HepG2 (cell line): ENCODE data around the gene GAS6. TPM values are rescaled to one million over a fixed set of nuclear protein-coding genes. Genes with fewer than 3 reads are reported as not detected.
A peak's percentile ranks its signal among the peaks of the same experiment; 100 is the strongest.

Experiments used
- ATAC-seq: fragments of 200-7000 bp; cut with Tn5 transposase; 3 replicates; pipeline ENCODE4 v1.9.1; 2020; ENCODE audit warnings: mild to moderate bottlenecking, moderate library complexity
- BruUV-seq: library from RNA; stranded (reverse); fragments of 400-500 nt; replicated peaks from 2 replicates; lab custom pipeline; 2021; lab: Mats Ljungman, UMichigan
- CTCF ChIA-PET: fragments of 300-600 bp; formaldehyde crosslinking; extraction: SDS; loops from one replicate; lab custom pipeline; 2021; ENCODE audit warnings: low total read pairs, inconsistent platforms, low intra/inter-chr PET ratio; lab: Yijun Ruan, JAX
- POLR2A ChIA-PET: fragments of 350-600 bp; sonication (Branson Sonifier 250); formaldehyde crosslinking; loops from one replicate; lab custom pipeline; 2020; ENCODE audit warnings: antibody characterized with exemption, inconsistent platforms; lab: Yijun Ruan, JAX
- DNase-seq: peaks from one replicate; pipeline ENCODE4 v3.0.0-alpha.2; 2015; ENCODE audit warnings: low spot score
- FAIRE-seq: peaks from 3 replicates; lab custom pipeline; 2011; peaks lifted over from hg19 to GRCh38; lab: Jason Lieb, UNC
- H2AFZ ChIP-seq: one replicate; pipeline ENCODE4 v1.6.1; 2011; ENCODE audit warnings: low read length, inconsistent platforms
- H3K27ac ChIP-seq: fragments of 300-600 bp; 3 replicates; pipeline ENCODE4 v1.8.0; 2011; ENCODE audit warnings: mixed run types, mild to moderate bottlenecking, mixed read lengths, low read length, inconsistent platforms; ENCODE audit not compliant: insufficient read depth; ENCODE audit errors: extremely low read length
- H3K27me3 ChIP-seq, 2 experiments: fragments of 200-600 bp in 1 of 2; 2 replicates in 1 of 2; 3 replicates in 1 of 2; pipeline versions ENCODE4 v1.6.0 to v1.8.0; 2011; ENCODE audit warnings: low read length in 2 of 2, mild to moderate bottlenecking in 2 of 2, moderate library complexity in 2 of 2, inconsistent platforms in 1 of 2; ENCODE audit not compliant: insufficient read depth in 2 of 2, control insufficient read depth in 1 of 2
- H3K36me3 ChIP-seq, 2 experiments: fragments of 200-600 bp in 1 of 2; replicated peaks in 1 of 2; 2 replicates in 1 of 2; 3 replicates in 1 of 2; pipeline versions ENCODE4 v1.5.1 to v1.8.0; 2011; ENCODE audit warnings: low read length in 2 of 2, inconsistent platforms in 1 of 2; ENCODE audit not compliant: insufficient read depth in 2 of 2, control insufficient read depth in 1 of 2
- H3K4me1 ChIP-seq: 2 replicates; pipeline ENCODE4 v1.5.1; 2012; ENCODE audit warnings: low read length, inconsistent platforms; ENCODE audit not compliant: insufficient read depth
- H3K4me2 ChIP-seq: 2 replicates; pipeline ENCODE4 v1.6.0; 2011; ENCODE audit warnings: low read depth, low read length, inconsistent platforms
- H3K4me3 ChIP-seq, 3 experiments: fragments of 200-600 bp in 1 of 3; sonication (generic), shearing (Covaris generic) in 1 of 3; replicated peaks in 1 of 3; 2 replicates each; pipeline ENCODE4 v1.5.1; 2011 to 2016; ENCODE audit warnings: low read length in 3 of 3, inconsistent platforms in 2 of 3, low read depth in 2 of 3, mild to moderate bottlenecking in 2 of 3, control low read depth in 1 of 3, mixed read lengths in 1 of 3; ENCODE audit not compliant: insufficient read depth in 1 of 3
- H3K79me2 ChIP-seq: one replicate; pipeline ENCODE4 v1.6.1; 2011; ENCODE audit warnings: low read length, inconsistent platforms; ENCODE audit not compliant: insufficient read depth
- H3K9ac ChIP-seq: 2 replicates; pipeline ENCODE4 v1.6.0; 2011; ENCODE audit warnings: mild to moderate bottlenecking, low read depth, low read length, inconsistent platforms; ENCODE audit not compliant: insufficient read depth
- H3K9me3 ChIP-seq: 2 replicates; pipeline ENCODE4 v1.5.1; 2012; ENCODE audit warnings: mild to moderate bottlenecking, low read length
- H4K20me1 ChIP-seq: 2 replicates; pipeline ENCODE4 v1.6.0; 2011; ENCODE audit warnings: inconsistent platforms, mild to moderate bottlenecking, low read length, moderate library complexity; ENCODE audit not compliant: insufficient read depth
- GLI4 ChIP-seq: sonication (generic); formaldehyde crosslinking; IDR thresholded peaks from 2 replicates; pipeline ENCODE4 v1.5.1; 2020; ENCODE audit warnings: missing genetic modification reagents, mild to moderate bottlenecking, moderate library complexity, borderline replicate concordance
- GZF1 ChIP-seq: sonication (generic); formaldehyde crosslinking; IDR thresholded peaks from 2 replicates; pipeline ENCODE4 v1.5.1; 2020; ENCODE audit warnings: mild to moderate bottlenecking, missing genetic modification reagents
- ISX ChIP-seq: sonication (generic); formaldehyde crosslinking; conservative IDR thresholded peaks from 2 replicates; pipeline ENCODE4 v1.5.0; 2020; ENCODE audit warnings: missing genetic modification reagents
- NR0B2 ChIP-seq: sonication (generic); formaldehyde crosslinking; IDR thresholded peaks from 2 replicates; pipeline ENCODE4 v1.4.0; 2020; ENCODE audit warnings: mild to moderate bottlenecking, missing genetic modification reagents
- NR2F2 ChIP-seq: IDR thresholded peaks from 2 replicates; pipeline ENCODE4 v1.6.1; 2012; ENCODE audit warnings: low read depth, inconsistent platforms, borderline replicate concordance
- ZNF253 ChIP-seq: sonication (generic); formaldehyde crosslinking; IDR thresholded peaks from 2 replicates; pipeline ENCODE4 v1.8.0; 2022; ENCODE audit warnings: mild to moderate bottlenecking, missing genetic modification reagents, borderline replicate concordance
- ZNF256 ChIP-seq: sonication (generic); formaldehyde crosslinking; conservative IDR thresholded peaks from 2 replicates; pipeline ENCODE4 v1.4.0; 2020; ENCODE audit warnings: missing genetic modification reagents
- ZNF354B ChIP-seq: sonication (generic); formaldehyde crosslinking; IDR thresholded peaks from 2 replicates; pipeline ENCODE4 v1.8.0; 2022; ENCODE audit warnings: mild to moderate bottlenecking, missing genetic modification reagents
- ZNF543 ChIP-seq: sonication (generic); formaldehyde crosslinking; IDR thresholded peaks from 2 replicates; pipeline ENCODE4 v1.4.0; 2020; ENCODE audit warnings: mild to moderate bottlenecking, missing genetic modification reagents
- WGBS: methylation state at CpG from one replicate; pipeline ENCODE4 v1.1.6; 2017; ENCODE audit warnings: low lambda C conversion rate; 5-methylcytosine and 5-hydroxymethylcytosine counted together
- in situ Hi-C: cut with HindIII; loops from 2 replicates; pipeline ENCODE4 v1.10.0; 2017; ENCODE audit warnings: low pct_unique_long_range_greater_than_20kb; ENCODE audit not compliant: extremely low pct_ligation_motif_present
- intact Hi-C: fragments of 100-400 bp; cut with micrococcal nuclease; formaldehyde crosslinking; loops from one replicate; pipeline ENCODE4 v1.10.0; 2022; ENCODE audit not compliant: unreplicated experiment
- polyA plus RNA-seq, 8 experiments: library from polyadenylated mRNA; depleted of rRNA in 3 of 8; stranded (reverse) in 7 of 8; unstranded in 1 of 8; fragments of >200 nt; fragmentation: Illumina TruSeq in 4 of 8; extraction: Trizol in 4 of 8; gene quantifications; 2 replicates each; pipeline versions ENCODE4 v1.2.1 to v1.2.3, GENCODE V29; 2011 to 2016; ENCODE audit warnings: low read depth in 4 of 8, missing spikeins in 1 of 8, mixed read lengths in 1 of 8; ENCODE audit not compliant: insufficient read depth in 1 of 8
- total RNA-seq, 5 experiments: library from RNA; depleted of rRNA; stranded (reverse); fragments of >200 nt; fragmentation: Illumina TruSeq; extraction: Trizol; gene quantifications; 2 replicates each; pipeline ENCODE4 v1.2.3, GENCODE V29; 2016; ENCODE audit warnings: low read depth in 1 of 5

GAS6 gene
- total and polyA plus RNA-seq, 2 of the 13 experiments (the other 11 are each of a cell fraction or from before 2014, with no cell fraction given): 0.09 to 0.24 TPM

DNA sequence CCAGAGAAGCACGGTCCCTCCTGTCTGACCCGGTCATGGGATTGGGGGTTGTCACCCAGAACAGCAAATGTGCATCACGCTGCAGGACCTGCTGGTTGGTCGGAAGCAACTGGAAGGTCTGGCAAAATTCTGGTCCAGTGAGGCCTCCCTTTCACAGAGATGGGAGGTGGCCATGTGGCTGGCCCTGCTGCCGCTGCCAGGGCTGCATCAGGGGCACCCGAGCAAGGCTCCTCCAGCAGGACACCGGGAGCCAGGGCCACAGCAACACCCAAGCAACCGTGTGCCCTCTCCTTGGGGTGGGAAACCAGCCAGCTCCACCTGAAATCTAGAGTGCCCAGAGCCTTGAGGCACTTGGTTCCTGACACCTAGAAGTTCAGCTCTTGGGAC lies 11.5 kb upstream of the GAS6 start:
- no peaks in the 10 kb centered on the region for H3K36me3 ChIP-seq
- TF ChIP-seq GLI4 (CRISPR knock-in tag): no peak
- no peak for TF ChIP-seq ZNF256
- no peak for TF ChIP-seq ZNF253 (CRISPR knock-in tag)
- TF ChIP-seq ISX (CRISPR knock-in tag): no peak
- TF ChIP-seq, all 625 proteins: peak for 0
- no peak overlapping the region for H2AFZ ChIP-seq
- ChIA-PET CTCF (no interaction called here), POLR2A (no interaction called here)
- H4K20me1 ChIP-seq: no peaks in the 10 kb centered on the region
- peak; percentile 25; the same call in 1 of the 3 replicates for ATAC-seq
- no peaks in the 10 kb centered on the region for H3K9me3 ChIP-seq
- no peak for FAIRE-seq
- 33% methylated on average over 4 of the region's 8 CpGs for WGBS
- H3K79me2 ChIP-seq: no peaks in the 10 kb centered on the region
- no TSS peak for BruUV-seq
- H3K4me1 ChIP-seq: no peaks in the 10 kb centered on the region
- no peak overlapping the region for H3K9ac ChIP-seq
- H3K27me3 ChIP-seq: peaks cover 1 to 16% of the 10 kb centered on the region in 2 experiments; a peak in 4 of 5 replicates
- no peak overlapping the region for H3K4me3 ChIP-seq
- in situ Hi-C loops: no loop called here
- H3K27ac ChIP-seq: no peak overlapping the region
- intact Hi-C loops: no loop called here
- no peak overlapping the region for H3K4me2 ChIP-seq
- DNase-seq: no peak

GRCh38 chr13:113874579-113875428 lies 10.9 kb upstream of the GAS6 start:
- H2AFZ ChIP-seq: no peak overlapping the region
- ChIA-PET CTCF (no interaction called here), POLR2A (no interaction called here)
- H3K4me2 ChIP-seq: no peak overlapping the region
- BruUV-seq: no TSS peak
- H3K36me3 ChIP-seq: no peaks in the 10 kb centered on the region
- FAIRE-seq (no peak), DNase-seq (no peak), ATAC-seq (peak; percentile 33)
- no peaks in the 10 kb centered on the region for H3K9me3 ChIP-seq
- no peaks in the 10 kb centered on the region for H3K79me2 ChIP-seq
- H3K4me1 ChIP-seq: no peaks in the 10 kb centered on the region
- H3K9ac ChIP-seq: no peak overlapping the region
- intact Hi-C loops (no loop called here), in situ Hi-C loops (no loop called here)
- H4K20me1 ChIP-seq: no peaks in the 10 kb centered on the region
- peaks cover 1 to 13% of the 10 kb centered on the region in 2 experiments; a peak in 4 of 5 replicates for H3K27me3 ChIP-seq
- TF ChIP-seq GZF1 (CRISPR knock-in tag) (no peak), ZNF543 (CRISPR knock-in tag) (no peak), NR2F2 (no peak), NR0B2 (CRISPR knock-in tag) (no peak), ZNF354B (CRISPR knock-in tag) (no peak)
- no peak overlapping the region for H3K4me3 ChIP-seq
- H3K27ac ChIP-seq: no peak overlapping the region
- WGBS: 43% methylated on average over 8 of the region's 26 CpGs
